ENCODE measurements around the gene TLR8.

The TLR8 gene

GRCh38 chrX:12885508-12885907 is 20.9 kb upstream of the TLR8 start:
- H3K27me3 ChIP-seq (ENCODE audit: control insufficient read depth, insufficient read depth, low read length): no peaks in the 10 kb centered on the region
- H3K4me1 ChIP-seq (ENCODE audit: control insufficient read depth, low read depth, low read length): no peaks in the 10 kb centered on the region
- no peaks in the 10 kb centered on the region for H3K36me3 ChIP-seq (ENCODE audit: control insufficient read depth, low read depth, low read length)
- H3K27ac ChIP-seq (ENCODE audit: low read length): no peak overlapping the region
- H3K9ac ChIP-seq (ENCODE audit: low read length): no peak overlapping the region
- no peak overlapping the region for H3K4me3 ChIP-seq (ENCODE audit: low read length)
- H3K9me3 ChIP-seq (ENCODE audit: control insufficient read depth, low read depth, low read length): no peaks in the 10 kb centered on the region

GRCh38 chrX:12886545-12886944 is 19.9 kb upstream of the TLR8 start:
- Histone ChIP-seq H3K9ac (ENCODE audit: low read length) (no peak overlapping the region), H3K4me1 (ENCODE audit: control insufficient read depth, low read depth, low read length) (no peaks in the 10 kb centered on the region), H3K27me3 (ENCODE audit: control insufficient read depth, insufficient read depth, low read length) (no peaks in the 10 kb centered on the region)

GRCh38 chrX:12887141-12887540 is 19.3 kb upstream of the TLR8 start:
- Histone ChIP-seq H3K27ac (ENCODE audit: low read length) (no peak overlapping the region), H3K9me3 (ENCODE audit: control insufficient read depth, low read depth, low read length) (no peaks in the 10 kb centered on the region), H3K4me1 (ENCODE audit: control insufficient read depth, low read depth, low read length) (no peaks in the 10 kb centered on the region), H3K36me3 (ENCODE audit: control insufficient read depth, low read depth, low read length) (no peaks in the 10 kb centered on the region), H3K4me3 (ENCODE audit: low read length) (no peak overlapping the region), H3K9ac (ENCODE audit: low read length) (no peak overlapping the region), H3K27me3 (ENCODE audit: control insufficient read depth, insufficient read depth, low read length) (no peaks in the 10 kb centered on the region)

More at GRCh38 chrX:12886545-12886944, 19.9 kb upstream of the TLR8 start:
- Histone ChIP-seq H3K4me3 (ENCODE audit: low read length) (no peak overlapping the region), H3K9me3 (ENCODE audit: control insufficient read depth, low read depth, low read length) (no peaks in the 10 kb centered on the region), H3K27ac (ENCODE audit: low read length) (no peak overlapping the region), H3K36me3 (ENCODE audit: control insufficient read depth, low read depth, low read length) (no peaks in the 10 kb centered on the region)

GRCh38 chrX:12887767-12888166 is 18.7 kb upstream of the TLR8 start:
- Histone ChIP-seq H3K4me1 (ENCODE audit: control insufficient read depth, low read depth, low read length) (no peaks in the 10 kb centered on the region), H3K9ac (ENCODE audit: low read length) (no peak overlapping the region), H3K27ac (ENCODE audit: low read length) (no peak overlapping the region), H3K4me3 (ENCODE audit: low read length) (no peak overlapping the region), H3K36me3 (ENCODE audit: control insufficient read depth, low read depth, low read length) (no peaks in the 10 kb centered on the region), H3K27me3 (ENCODE audit: control insufficient read depth, insufficient read depth, low read length) (no peaks in the 10 kb centered on the region), H3K9me3 (ENCODE audit: control insufficient read depth, low read depth, low read length) (no peaks in the 10 kb centered on the region)

- Histone ChIP-seq H3K4me3 (ENCODE audit: low read length) (no peak overlapping the region), H3K9ac (ENCODE audit: low read length) (no peak overlapping the region), H3K36me3 (ENCODE audit: control insufficient read depth, low read depth, low read length) (no peaks in the 10 kb centered on the region), H3K27ac (ENCODE audit: low read length) (no peak overlapping the region), H3K4me1 (ENCODE audit: control insufficient read depth, low read depth, low read length) (no peaks in the 10 kb centered on the region), H3K27me3 (ENCODE audit: control insufficient read depth, insufficient read depth, low read length) (no peaks in the 10 kb centered on the region), H3K9me3 (ENCODE audit: control insufficient read depth, low read depth, low read length) (no peaks in the 10 kb centered on the region)
Observed at GRCh38 chrX:12890467-12890866, 16.0 kb upstream of the TLR8 start.

GRCh38 chrX:12891171-12891570 is 15.2 kb upstream of the TLR8 start:
- H3K4me3 ChIP-seq (ENCODE audit: low read length): no peak overlapping the region
- H3K36me3 ChIP-seq (ENCODE audit: control insufficient read depth, low read depth, low read length): no peaks in the 10 kb centered on the region
- H3K9me3 ChIP-seq (ENCODE audit: control insufficient read depth, low read depth, low read length): no peaks in the 10 kb centered on the region
- no peaks in the 10 kb centered on the region for H3K27me3 ChIP-seq (ENCODE audit: control insufficient read depth, insufficient read depth, low read length)
- no peak overlapping the region for H3K9ac ChIP-seq (ENCODE audit: low read length)
- no peaks in the 10 kb centered on the region for H3K4me1 ChIP-seq (ENCODE audit: control insufficient read depth, low read depth, low read length)
- no peak overlapping the region for H3K27ac ChIP-seq (ENCODE audit: low read length)

GRCh38 chrX:12891915-12892506 is 14.4 kb upstream of the TLR8 start:
- H3K9me3 ChIP-seq (ENCODE audit: control insufficient read depth, low read depth, low read length): no peaks in the 10 kb centered on the region
- H3K27me3 ChIP-seq (ENCODE audit: control insufficient read depth, insufficient read depth, low read length): no peaks in the 10 kb centered on the region
- H3K4me1 ChIP-seq (ENCODE audit: control insufficient read depth, low read depth, low read length): no peaks in the 10 kb centered on the region
- no peak overlapping the region for H3K27ac ChIP-seq (ENCODE audit: low read length)
- H3K4me3 ChIP-seq (ENCODE audit: low read length): no peak overlapping the region
- no peak overlapping the region for H3K9ac ChIP-seq (ENCODE audit: low read length)
- H3K36me3 ChIP-seq (ENCODE audit: control insufficient read depth, low read depth, low read length): no peaks in the 10 kb centered on the region

- no peaks in the 10 kb centered on the region for H3K27me3 ChIP-seq (ENCODE audit: control insufficient read depth, insufficient read depth, low read length)
- H3K36me3 ChIP-seq (ENCODE audit: control insufficient read depth, low read depth, low read length): no peaks in the 10 kb centered on the region
- H3K27ac ChIP-seq (ENCODE audit: low read length): no peak overlapping the region
- H3K4me1 ChIP-seq (ENCODE audit: control insufficient read depth, low read depth, low read length): no peaks in the 10 kb centered on the region
- no peaks in the 10 kb centered on the region for H3K9me3 ChIP-seq (ENCODE audit: control insufficient read depth, low read depth, low read length)
- H3K9ac ChIP-seq (ENCODE audit: low read length): no peak overlapping the region
- no peak overlapping the region for H3K4me3 ChIP-seq (ENCODE audit: low read length)
Observed at GRCh38 chrX:12892716-12893115, 13.7 kb upstream of the TLR8 start.

GRCh38 chrX:12894074-12895030 is 12.1 kb upstream of the TLR8 start:
- Histone ChIP-seq H3K4me3 (ENCODE audit: low read length) (no peak overlapping the region), H3K27me3 (ENCODE audit: control insufficient read depth, insufficient read depth, low read length) (no peaks in the 10 kb centered on the region)

GRCh38 chrX:12895866-12896265 is 10.6 kb upstream of the TLR8 start:
- H3K9me3 ChIP-seq (ENCODE audit: control insufficient read depth, low read depth, low read length): no peaks in the 10 kb centered on the region
- H3K9ac ChIP-seq (ENCODE audit: low read length): no peak overlapping the region
- H3K4me1 ChIP-seq (ENCODE audit: control insufficient read depth, low read depth, low read length): peaks cover 19% of the 10 kb centered on the region
- no peak overlapping the region for H3K4me3 ChIP-seq (ENCODE audit: low read length)
- H3K27me3 ChIP-seq (ENCODE audit: control insufficient read depth, insufficient read depth, low read length): no peaks in the 10 kb centered on the region
- no peaks in the 10 kb centered on the region for H3K36me3 ChIP-seq (ENCODE audit: control insufficient read depth, low read depth, low read length)
- H3K27ac ChIP-seq (ENCODE audit: low read length): no peak overlapping the region

More at GRCh38 chrX:12894074-12895030, 12.1 kb upstream of the TLR8 start:
- Histone ChIP-seq H3K9ac (ENCODE audit: low read length) (no peak overlapping the region), H3K27ac (ENCODE audit: low read length) (no peak overlapping the region), H3K9me3 (ENCODE audit: control insufficient read depth, low read depth, low read length) (no peaks in the 10 kb centered on the region), H3K4me1 (ENCODE audit: control insufficient read depth, low read depth, low read length) (peaks cover 6% of the 10 kb centered on the region), H3K36me3 (ENCODE audit: control insufficient read depth, low read depth, low read length) (no peaks in the 10 kb centered on the region)

- Histone ChIP-seq H3K4me3 (ENCODE audit: low read length) (no peak overlapping the region), H3K27me3 (ENCODE audit: control insufficient read depth, insufficient read depth, low read length) (no peaks in the 10 kb centered on the region), H3K4me1 (ENCODE audit: control insufficient read depth, low read depth, low read length) (peaks cover 19% of the 10 kb centered on the region)
Observed at GRCh38 chrX:12896935-12897334, 9.5 kb upstream of the TLR8 start.

GRCh38 chrX:12898073-12898472 is 8.3 kb upstream of the TLR8 start:
- Histone ChIP-seq H3K4me3 (ENCODE audit: low read length) (no peak overlapping the region), H3K27me3 (ENCODE audit: control insufficient read depth, insufficient read depth, low read length) (no peaks in the 10 kb centered on the region), H3K36me3 (ENCODE audit: control insufficient read depth, low read depth, low read length) (no peaks in the 10 kb centered on the region), H3K9me3 (ENCODE audit: control insufficient read depth, low read depth, low read length) (no peaks in the 10 kb centered on the region), H3K9ac (ENCODE audit: low read length) (no peak overlapping the region), H3K4me1 (ENCODE audit: control insufficient read depth, low read depth, low read length) (peaks cover 19% of the 10 kb centered on the region), H3K27ac (ENCODE audit: low read length) (no peak overlapping the region)

More at GRCh38 chrX:12896935-12897334, 9.5 kb upstream of the TLR8 start:
- Histone ChIP-seq H3K27ac (ENCODE audit: low read length) (no peak overlapping the region), H3K36me3 (ENCODE audit: control insufficient read depth, low read depth, low read length) (no peaks in the 10 kb centered on the region), H3K9me3 (ENCODE audit: control insufficient read depth, low read depth, low read length) (no peaks in the 10 kb centered on the region), H3K9ac (ENCODE audit: low read length) (no peak overlapping the region)
